Urinary bladder (tissue), 4 donors: ENCODE results near the gene ELOB. TPM values are rescaled to one million over a fixed set of nuclear protein-coding genes. Genes with fewer than 3 reads are reported as not detected.

Experiments used
- DNase-seq: peaks from one replicate; pipeline ENCODE4 v3.0.0-alpha.2; 2015; ENCODE audit errors: extremely low spot score
- H3K27ac ChIP-seq: one replicate; pipeline ENCODE4 v1.5.1; 2013; ENCODE audit warnings: low read depth, mild to moderate bottlenecking, moderate library complexity
- H3K36me3 ChIP-seq: one replicate; pipeline ENCODE4 v1.6.1; 2013; ENCODE audit warnings: mild to moderate bottlenecking, moderate library complexity; ENCODE audit not compliant: insufficient read depth
- H3K4me1 ChIP-seq: one replicate; pipeline ENCODE4 v1.6.1; 2013; ENCODE audit warnings: mild to moderate bottlenecking, moderate library complexity; ENCODE audit not compliant: insufficient read depth
- H3K4me3 ChIP-seq: one replicate; pipeline ENCODE4 v1.5.1; 2013; ENCODE audit warnings: low read depth, low read length
- WGBS: extraction: QIAGEN DNeasy Blood & Tissue Kit; methylation state at CpG from one replicate; pipeline ENCODE4 v1.1.7; 2013; 5-methylcytosine and 5-hydroxymethylcytosine counted together
- polyA plus RNA-seq: library from polyadenylated mRNA; stranded (reverse); fragments of 200-250 nt; gene quantifications from one replicate; pipeline ENCODE4 v1.2.3, GENCODE V29; 2013
- total RNA-seq: library from RNA; depleted of rRNA; stranded (reverse); fragments of >200 nt; gene quantifications from one replicate; pipeline ENCODE4 v1.2.3, GENCODE V29; 2014
- donor health status: healthy with polysubstance abuse.
- donor health status: healthy.

ELOB gene
- total and polyA plus RNA-seq, 2 donors, result 62.9 to 399 TPM

DNA sequence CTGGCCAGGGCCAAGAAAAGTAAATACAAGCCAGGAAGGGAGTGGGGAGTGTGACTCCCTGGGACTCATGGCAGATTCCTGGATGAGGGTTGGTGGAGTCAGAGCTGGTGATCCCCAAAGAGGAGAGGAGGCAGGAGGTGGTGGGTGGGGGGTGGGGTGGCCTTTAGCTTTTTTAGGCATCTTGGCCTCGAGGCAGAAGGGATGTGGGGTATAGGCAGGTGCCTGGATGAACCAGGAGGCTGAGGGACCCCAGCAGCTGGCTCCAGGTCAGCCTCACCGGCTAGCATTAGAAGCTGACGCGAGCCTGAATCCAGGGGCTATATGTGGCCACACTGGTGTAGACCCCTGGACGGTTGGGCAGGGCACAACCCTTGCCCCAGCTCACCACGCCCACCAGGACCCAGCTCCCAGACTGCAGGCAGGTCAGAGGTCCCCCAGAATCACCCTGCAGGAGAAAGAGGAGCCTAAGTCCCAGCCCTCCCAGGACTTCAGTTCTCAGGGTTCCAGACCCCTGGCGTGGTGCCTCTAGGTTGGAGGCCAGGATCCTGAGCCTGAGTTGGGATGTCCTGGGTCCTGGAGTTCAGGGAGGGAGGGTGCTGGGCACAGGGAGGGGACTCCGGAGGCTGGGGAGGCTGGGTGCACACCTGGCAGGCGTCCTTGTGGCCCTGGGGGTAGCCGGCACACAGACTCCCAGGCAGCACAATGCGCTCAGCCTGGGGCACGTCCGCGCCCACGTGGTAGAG, 7.4 kb upstream of the ELOB start:
- H3K4me3 ChIP-seq, result peak overlapping the region; percentile 24
- 52% methylated on average over 15 of the region's 15 CpGs for WGBS
- no peak for DNase-seq

DNA sequence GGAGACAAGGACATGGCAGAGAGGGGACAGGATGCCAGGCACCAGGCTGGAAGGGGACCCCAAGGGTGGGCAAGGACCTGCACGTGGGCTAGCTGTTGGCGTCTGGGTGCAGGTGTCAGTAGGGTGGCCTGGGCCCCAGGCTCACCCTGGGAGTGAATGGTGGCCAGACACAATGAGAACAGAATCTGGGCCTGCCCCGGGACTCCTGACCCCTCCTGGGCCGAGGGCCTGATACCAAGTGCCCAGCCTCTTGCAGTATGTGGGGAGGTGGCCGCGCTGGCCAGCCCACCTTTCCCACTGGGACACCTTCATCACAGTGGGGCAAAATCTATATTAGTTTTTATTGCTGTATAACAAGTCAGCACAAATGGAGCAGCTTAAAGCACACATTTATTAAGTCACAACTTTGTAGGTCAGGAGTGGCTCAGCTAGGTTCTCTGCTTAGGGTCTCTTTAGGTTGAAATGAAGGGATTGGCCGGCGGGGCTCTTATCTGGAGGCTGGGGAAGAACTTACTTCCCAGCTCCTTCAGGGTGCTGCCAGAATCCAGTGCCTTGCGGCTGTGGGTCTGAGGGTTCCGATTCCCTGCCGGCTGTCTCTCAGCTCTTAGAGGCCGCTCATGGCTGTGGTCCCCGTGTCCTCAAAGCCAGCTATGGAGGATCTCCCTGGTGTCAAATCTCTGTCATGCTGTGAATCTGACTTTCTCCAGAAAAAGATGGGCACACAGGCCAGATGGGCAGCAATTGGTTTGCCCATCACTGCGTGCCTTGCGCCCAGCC, 6.7 kb upstream of the ELOB start:
- 87% methylated on average over 15 of the region's 15 CpGs for WGBS

More for the DNA sequence above, 7.4 kb upstream of the ELOB start:
- Histone ChIP-seq H3K36me3 (no peaks in the 10 kb centered on the region), H3K27ac (no peak overlapping the region), H3K4me1 (no peaks in the 10 kb centered on the region)

DNA sequence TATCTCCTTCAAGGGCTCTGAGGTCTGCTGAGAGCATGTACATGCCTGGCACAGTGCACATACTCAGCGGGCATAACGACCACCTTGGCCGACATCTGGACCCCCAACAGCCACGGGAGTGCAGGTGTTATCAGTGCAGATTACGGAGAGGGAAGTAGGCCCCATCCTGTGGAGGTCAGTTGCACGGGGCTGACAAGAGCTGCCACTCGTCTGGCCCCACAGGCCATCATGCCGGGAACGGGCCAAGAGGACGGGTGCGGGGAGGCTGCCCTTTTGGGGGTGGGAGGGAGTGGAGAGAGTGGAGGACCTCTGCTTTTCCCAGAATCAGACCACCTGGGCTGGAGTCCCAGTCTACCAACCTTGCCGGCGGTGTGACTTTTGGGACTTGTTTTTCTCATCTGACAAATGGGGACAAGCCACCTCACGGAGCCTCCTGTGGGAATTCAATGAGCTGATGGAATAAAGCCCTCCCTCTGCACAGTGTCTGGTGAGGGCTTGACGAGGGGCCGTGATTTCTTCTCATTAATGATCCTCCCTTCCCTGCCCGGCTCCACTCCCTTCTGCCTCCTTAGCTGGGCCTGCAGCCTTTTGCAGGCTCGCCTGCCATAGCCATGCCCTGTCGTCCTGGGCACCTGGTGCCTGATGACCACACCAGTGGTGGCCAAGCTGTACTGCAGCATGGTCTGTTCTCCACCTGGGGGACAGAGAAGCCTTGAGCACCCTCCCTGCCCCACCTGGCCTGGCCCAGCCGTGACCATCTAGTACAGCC, 5.7 kb upstream of the ELOB start:
- Histone ChIP-seq H3K27ac (no peak overlapping the region), H3K36me3 (no peaks in the 10 kb centered on the region), H3K4me1 (no peaks in the 10 kb centered on the region), H3K4me3 (no peak overlapping the region)
- no peak for DNase-seq
- 79% methylated on average over 20 of the region's 20 CpGs for WGBS

More for the DNA sequence above, 6.7 kb upstream of the ELOB start:
- no peaks in the 10 kb centered on the region for H3K36me3 ChIP-seq
- no peaks in the 10 kb centered on the region for H3K4me1 ChIP-seq
- DNase-seq, result no peak
- H3K27ac ChIP-seq, result no peak overlapping the region
- no peak overlapping the region for H3K4me3 ChIP-seq

DNA sequence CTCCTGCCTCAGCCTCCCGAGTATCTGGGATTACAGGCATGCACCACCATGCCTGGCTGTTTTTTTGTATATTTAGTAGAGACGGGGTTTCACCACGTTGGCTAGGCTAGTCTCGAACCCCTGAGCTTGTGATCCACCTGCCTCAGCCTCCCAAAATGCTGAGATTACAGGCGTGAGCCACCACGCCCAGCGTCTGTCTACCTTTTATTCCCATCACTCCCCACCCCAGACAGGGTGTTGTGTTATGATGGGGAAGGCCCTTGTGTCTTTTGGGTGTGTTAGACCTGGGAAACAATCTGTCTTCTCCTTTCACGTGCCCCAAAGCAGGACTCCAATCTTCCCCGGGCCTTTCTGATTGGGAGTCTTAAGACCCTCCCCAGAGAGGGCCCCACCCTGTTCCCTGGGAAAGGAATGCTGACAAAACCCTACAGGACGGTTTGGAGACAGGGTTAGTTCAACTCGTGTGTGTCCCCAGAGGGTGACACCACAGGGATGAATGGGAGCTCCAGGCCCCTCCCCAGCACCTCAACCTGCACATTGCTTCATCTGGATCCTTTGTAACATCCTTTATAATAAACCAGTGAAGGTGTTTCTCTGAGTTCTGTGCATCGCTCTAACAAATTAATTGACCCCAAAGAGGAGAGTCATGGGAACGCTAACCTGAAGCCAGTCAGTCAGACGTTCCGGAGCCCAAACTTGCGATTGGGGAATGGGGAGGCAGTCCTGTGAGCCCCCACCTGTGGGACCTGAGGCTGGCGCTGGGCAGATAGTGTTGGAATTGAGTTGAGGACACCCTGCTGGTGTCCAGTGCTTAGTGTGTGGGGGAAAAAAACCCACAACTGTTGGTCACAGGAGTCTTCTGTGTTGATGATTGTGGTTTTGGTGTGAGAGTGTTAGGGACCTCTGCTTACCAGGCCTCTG, 3.2 kb upstream of the ELOB start:
- H3K27ac ChIP-seq, result no peak overlapping the region
- 66% methylated on average over 17 of the region's 17 CpGs for WGBS
- no peaks in the 10 kb centered on the region for H3K4me1 ChIP-seq
- H3K4me3 ChIP-seq, result no peak overlapping the region
- DNase-seq, result no peak
- H3K36me3 ChIP-seq, result no peaks in the 10 kb centered on the region

DNA sequence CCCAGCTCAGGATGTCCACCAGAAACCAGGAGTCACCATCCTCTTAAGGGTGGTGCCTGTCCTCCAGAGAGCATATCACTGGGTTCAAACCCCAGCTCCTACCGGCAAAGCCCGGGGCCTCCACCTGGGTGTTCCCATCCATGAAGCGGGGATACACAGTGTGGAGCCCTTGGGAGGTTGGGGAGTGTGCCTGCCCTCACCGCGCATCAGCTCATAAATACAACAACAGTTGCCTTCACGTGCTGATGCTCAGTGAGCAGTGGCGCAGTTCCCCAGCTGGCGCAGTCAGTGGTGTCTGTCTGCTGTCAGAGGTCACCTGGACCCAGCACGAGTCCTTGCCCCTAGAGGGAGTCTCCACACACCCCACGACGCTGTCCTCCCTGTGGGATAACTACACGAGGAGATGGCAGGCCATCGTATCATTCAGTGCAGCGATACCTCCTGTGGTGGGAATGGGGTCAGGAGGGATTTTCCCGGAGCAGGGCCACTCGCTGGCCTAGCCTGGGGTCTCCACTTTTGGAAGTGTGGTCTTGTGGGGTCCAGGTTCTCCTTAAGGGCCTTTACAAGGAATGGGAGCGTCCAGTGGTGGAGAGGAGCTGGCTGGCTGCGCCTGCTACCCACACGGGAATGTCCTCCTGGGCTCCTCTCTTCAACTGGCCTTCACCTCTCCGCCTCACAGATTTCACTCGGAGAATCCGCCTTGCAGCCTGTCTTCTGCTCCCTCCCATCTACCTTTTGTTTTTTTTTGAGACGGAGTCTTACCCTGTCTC, 2.3 kb upstream of the ELOB start:
- 87% methylated on average over 23 of the region's 23 CpGs for WGBS
- Histone ChIP-seq H3K36me3 (no peaks in the 10 kb centered on the region), H3K27ac (no peak overlapping the region), H3K4me1 (no peaks in the 10 kb centered on the region), H3K4me3 (no peak overlapping the region)
- DNase-seq, result no peak

DNA sequence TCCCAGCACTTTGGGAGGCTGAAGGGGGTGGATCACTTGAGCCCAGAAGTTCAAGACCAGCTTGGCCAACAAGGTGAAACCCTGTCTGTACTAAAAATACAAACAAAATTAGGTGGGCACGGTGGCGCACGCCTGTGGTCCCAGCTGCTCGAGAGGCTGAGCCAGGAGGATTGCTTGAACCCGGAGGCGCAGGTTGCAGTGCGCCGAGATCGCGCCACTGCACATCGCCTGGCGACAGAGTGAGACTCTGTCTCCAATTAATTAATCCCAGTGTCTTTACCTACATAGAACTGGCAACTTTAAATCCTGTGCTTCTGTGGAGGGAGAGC, 1.5 kb upstream of the ELOB start:
- Histone ChIP-seq H3K4me3 (no peak overlapping the region), H3K36me3 (no peaks in the 10 kb centered on the region), H3K4me1 (no peaks in the 10 kb centered on the region), H3K27ac (no peak overlapping the region)
- no peak for DNase-seq
- 97% methylated on average over 12 of the region's 12 CpGs for WGBS

DNA sequence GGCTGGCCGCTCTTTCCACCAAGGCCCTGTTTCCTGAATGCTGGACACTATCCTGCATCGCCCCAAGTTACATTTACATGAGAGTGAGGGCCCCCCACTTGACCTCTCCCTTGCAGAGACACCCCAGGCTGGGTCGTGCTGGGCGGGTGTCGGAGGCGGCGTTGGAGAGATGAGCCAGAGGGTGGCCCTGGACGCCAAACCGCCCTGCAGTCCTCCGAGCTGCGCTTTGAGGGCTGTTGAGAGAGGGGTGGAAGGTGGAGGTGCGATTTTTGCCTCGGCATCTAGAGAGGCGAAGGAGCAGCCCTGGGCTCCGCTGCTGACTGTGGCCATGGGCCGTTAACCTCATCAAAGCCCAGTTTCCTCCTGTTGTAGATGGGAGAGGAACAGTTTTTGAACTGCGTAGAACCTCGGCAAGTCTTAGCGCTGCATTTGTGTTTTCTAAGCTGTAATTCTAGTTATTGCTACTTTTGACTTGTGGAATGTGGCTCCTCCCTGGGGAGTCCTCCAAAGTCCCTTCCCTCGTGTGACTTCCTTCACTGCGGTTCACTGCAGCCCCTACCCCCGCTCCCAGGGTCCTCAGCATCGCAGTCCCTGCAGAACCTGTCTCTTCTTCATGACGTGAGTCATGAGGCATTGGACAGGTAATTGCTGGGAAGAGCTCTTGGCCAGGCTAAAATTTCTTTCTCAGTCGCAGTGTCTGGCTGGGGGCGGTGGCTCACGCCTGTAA, 986 bp upstream of the ELOB start:
- no peak for DNase-seq
- Histone ChIP-seq H3K4me1 (no peaks in the 10 kb centered on the region), H3K27ac (peak overlapping the region; percentile 100), H3K36me3 (no peaks in the 10 kb centered on the region), H3K4me3 (peak overlapping the region; percentile 93)
- WGBS, result 11% methylated on average over 27 of the region's 27 CpGs

DNA sequence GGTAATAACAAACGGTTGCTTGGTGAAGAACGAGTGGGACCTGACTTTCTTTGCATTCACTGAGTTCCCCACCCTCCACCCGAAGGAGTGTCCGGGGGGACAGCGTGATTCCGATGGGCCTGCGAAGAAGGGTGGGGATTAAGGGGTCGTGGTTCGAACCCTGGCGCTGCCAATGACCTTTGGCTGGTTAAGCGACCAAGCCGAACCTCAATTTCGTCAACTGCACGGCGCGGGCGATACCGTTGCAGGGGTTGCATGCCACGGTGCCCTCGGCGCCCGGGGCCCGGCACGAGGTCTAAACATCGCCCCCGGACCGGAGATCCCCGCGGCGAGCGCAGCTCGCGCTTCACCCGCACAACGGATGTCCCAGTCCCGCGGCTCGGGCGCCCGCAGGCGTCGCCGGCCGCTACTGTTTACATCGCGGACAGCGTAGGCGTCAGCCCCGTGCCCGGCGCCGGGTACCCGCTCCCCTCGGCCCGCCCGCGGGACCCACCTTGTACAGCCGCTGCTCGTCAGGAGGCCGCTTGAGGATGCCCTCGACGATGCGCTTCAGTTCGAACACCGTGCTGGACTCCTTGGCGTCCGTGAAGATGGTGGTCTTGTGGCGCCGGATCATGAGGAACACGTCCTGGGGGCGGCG, 460 bp downstream of the ELOB start:
- WGBS, result under 1% methylated on average over 72 of the region's 72 CpGs
- no peak for DNase-seq

DNA sequence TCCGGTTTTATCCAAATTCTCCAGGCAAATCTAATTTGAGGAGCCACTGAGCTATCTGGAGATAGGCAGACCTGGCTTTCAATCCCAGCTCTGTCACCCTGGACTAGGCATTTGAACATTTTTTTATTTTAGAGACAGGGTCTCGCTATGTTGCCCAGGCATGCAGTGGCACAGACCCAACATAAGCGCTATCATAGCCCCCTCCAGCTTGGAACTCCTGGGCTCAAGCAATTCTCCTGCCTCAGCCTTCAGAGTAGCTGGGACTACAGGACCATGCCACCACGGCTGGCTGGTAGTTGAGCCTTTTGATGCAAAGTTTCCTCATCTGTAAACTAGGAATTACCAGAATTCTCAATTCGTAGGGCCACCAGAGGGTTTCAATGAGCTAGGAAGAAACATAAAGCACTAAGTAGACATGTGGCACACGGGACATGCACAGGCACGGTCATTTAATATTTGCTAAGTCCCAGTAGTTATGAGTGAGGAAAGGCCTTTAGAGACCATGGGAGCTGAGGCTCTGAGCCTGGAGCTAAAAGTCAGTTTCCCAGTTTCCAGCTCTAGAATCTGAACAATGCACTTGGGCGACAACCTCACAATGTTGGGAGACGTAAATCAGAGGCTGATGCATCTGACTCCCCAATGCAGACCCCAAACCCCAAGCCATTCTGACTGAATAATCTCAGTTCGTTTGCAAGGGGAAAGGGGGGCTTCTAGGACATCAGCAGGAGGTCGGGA, 1.1 kb downstream of the ELOB start:
- no peaks in the 10 kb centered on the region for H3K4me1 ChIP-seq
- WGBS, result 44% methylated on average over 11 of the region's 11 CpGs
- DNase-seq, result no peak
- no peak overlapping the region for H3K27ac ChIP-seq
- peak overlapping the region; percentile 93 for H3K4me3 ChIP-seq
- H3K36me3 ChIP-seq, result no peaks in the 10 kb centered on the region

More for the DNA sequence above, 460 bp downstream of the ELOB start:
- H3K4me3 ChIP-seq, result peak overlapping the region; percentile 93
- no peaks in the 10 kb centered on the region for H3K4me1 ChIP-seq
- H3K27ac ChIP-seq, result peak overlapping the region; percentile 69
- H3K36me3 ChIP-seq, result no peaks in the 10 kb centered on the region

DNA sequence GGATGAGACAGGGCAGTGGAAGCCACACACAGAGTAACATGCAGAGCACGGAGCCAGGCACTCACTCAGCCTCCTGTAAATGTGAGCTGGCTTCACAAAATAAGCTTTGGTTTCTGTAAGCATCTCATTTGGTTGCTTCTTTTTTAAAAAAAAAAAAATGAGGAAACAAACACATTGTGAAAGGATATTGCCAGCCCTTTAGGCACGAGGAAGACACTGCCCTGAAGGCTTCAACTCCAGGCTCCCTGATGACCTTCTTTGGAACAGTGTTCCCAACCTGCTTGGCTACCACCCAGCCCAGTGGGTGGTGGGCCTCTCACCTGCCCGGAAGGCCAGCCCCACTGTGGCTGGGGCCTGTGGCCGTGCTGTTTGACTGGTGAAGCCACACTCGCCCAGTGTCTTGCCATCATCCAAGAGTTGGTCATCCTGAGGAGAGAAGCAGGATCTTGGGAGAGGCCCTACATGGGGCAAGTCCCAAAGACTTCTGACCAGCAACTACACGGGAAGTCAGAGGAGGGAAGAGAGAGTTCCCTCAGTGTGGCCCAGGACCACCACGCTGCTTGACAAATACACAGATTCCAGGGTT, 1.9 kb downstream of the ELOB start:
- H3K36me3 ChIP-seq, result no peaks in the 10 kb centered on the region
- no peak for DNase-seq
- H3K4me3 ChIP-seq, result no peak overlapping the region
- H3K27ac ChIP-seq, result no peak overlapping the region
- no peaks in the 10 kb centered on the region for H3K4me1 ChIP-seq
- 79% methylated on average over 7 of the region's 7 CpGs for WGBS
